Esophagus (tissue), 2 donors: ENCODE results near the gene TST. TPM values are rescaled to one million over a fixed set of nuclear protein-coding genes. Genes with fewer than 3 reads are reported as not detected.
"Not testable (repeated sequence)": the region's sequence is repeated elsewhere in the genome, so short reads cannot be mapped to it uniquely, and the experiment has no call there.

Experiments
- H3K27ac ChIP-seq, 2 donors: one replicate each; pipeline ENCODE4 v1.5.1; 2013; ENCODE audit warnings: low read depth in 2 of 2, mild to moderate bottlenecking in 2 of 2, inconsistent platforms in 1 of 2, low read length in 1 of 2, moderate library complexity in 1 of 2
- H3K27me3 ChIP-seq, 2 donors: one replicate each; pipeline ENCODE4 v1.6.1; 2013; ENCODE audit warnings: low read length in 2 of 2, control low read depth in 1 of 2, mild to moderate bottlenecking in 1 of 2; ENCODE audit not compliant: insufficient read depth in 2 of 2, control insufficient read depth in 1 of 2
- H3K36me3 ChIP-seq, 2 donors: one replicate each; pipeline ENCODE4 v1.6.1; 2013; ENCODE audit warnings: low read length in 1 of 2; ENCODE audit not compliant: control insufficient read depth in 2 of 2, insufficient read depth in 2 of 2
- H3K4me1 ChIP-seq, 2 donors: one replicate each; pipeline ENCODE4 v1.6.1; 2013; ENCODE audit warnings: low read length in 1 of 2; ENCODE audit not compliant: control insufficient read depth in 2 of 2, insufficient read depth in 2 of 2
- H3K4me3 ChIP-seq, 2 donors: one replicate each; pipeline ENCODE4 v1.5.1; 2013; ENCODE audit warnings: low read length in 2 of 2, mild to moderate bottlenecking in 2 of 2, low read depth in 1 of 2, moderate library complexity in 1 of 2
- H3K9me3 ChIP-seq, 2 donors: one replicate each; pipeline ENCODE4 v1.6.1; 2013; ENCODE audit warnings: mild to moderate bottlenecking in 2 of 2, low read depth in 1 of 2, low read length in 1 of 2, moderate library complexity in 1 of 2; ENCODE audit not compliant: control insufficient read depth in 2 of 2, insufficient read depth in 1 of 2
- WGBS, 2 donors: extraction: QIAGEN DNeasy Blood & Tissue Kit; methylation state at CpG; one replicate each; pipeline ENCODE4 v1.1.7; 2013; 5-methylcytosine and 5-hydroxymethylcytosine counted together
- polyA plus RNA-seq, 2 donors: library from polyadenylated mRNA; stranded (reverse); fragments of 200-250 nt; gene quantifications; one replicate each; pipeline ENCODE4 v1.2.3, GENCODE V29; 2013
- donor health status: healthy with polysubstance abuse.
- donor health status: Bipolar disorder and iron deficiency.

The TST gene
- polyA plus RNA-seq, 2 donors = 108 to 140 TPM

DNA sequence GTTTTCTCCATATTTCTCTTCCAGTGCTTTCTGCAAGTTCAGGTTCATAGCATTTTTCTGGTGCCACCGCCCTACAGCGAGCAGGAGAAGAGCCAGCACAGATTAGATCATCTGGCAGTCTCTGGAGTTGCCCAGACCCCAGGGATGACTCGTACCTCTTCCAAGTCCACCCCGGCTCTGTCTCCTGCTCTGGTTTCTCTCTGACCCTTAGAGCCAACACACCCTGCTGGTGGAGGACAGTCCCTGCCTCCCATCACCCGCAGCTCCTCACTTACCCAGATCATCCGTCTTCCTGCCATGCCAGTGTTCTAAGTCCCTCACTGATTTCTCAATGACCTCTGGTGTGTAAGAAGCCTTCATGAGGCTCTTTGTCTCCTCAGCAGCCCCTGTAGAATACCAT is 28.0 kb downstream of the TST start:
- WGBS, 2 donors = 63 to 66% methylated on average over 6 of the region's 6 CpGs
- H3K27me3 ChIP-seq = peaks cover 5 to 8% of the 10 kb centered on the region in 2 donors
- no peaks in the 10 kb centered on the region for H3K4me1 ChIP-seq
- H3K9me3 ChIP-seq = peaks cover 0 to 1% of the 10 kb centered on the region in 2 donors
- H3K27ac ChIP-seq = no peak overlapping the region
- H3K36me3 ChIP-seq = no peaks in the 10 kb centered on the region
- H3K4me3 ChIP-seq = no peak overlapping the region

DNA sequence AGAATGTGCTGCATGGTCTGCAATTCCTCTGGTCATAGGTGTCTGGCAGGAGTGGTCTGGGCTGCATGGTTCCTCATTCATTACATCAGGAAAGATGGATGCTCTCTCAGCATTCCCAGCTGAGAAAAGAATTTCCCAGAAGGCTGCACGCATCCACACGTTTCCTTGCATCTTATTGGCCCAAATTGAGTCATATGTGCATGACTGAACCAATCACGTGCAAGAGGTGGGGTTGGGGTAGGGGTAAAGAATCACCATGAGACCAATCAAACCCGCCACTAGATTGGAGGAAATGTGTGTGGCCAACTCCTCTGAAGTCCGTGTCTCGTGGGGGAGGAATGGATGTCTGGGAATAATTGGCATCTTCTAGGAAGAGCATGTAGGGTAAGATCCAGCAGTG is 28.8 kb downstream of the TST start:
- H3K27me3 ChIP-seq = peaks cover 5 to 8% of the 10 kb centered on the region in 2 donors
- WGBS, 2 donors = 69 to 75% methylated on average over 6 of the region's 6 CpGs
- H3K4me1 ChIP-seq = no peaks in the 10 kb centered on the region
- no peak overlapping the region for H3K27ac ChIP-seq
- H3K4me3 ChIP-seq = no peak overlapping the region
- H3K36me3 ChIP-seq = no peaks in the 10 kb centered on the region
- H3K9me3 ChIP-seq = peaks cover 3 to 4% of the 10 kb centered on the region in 2 donors

DNA sequence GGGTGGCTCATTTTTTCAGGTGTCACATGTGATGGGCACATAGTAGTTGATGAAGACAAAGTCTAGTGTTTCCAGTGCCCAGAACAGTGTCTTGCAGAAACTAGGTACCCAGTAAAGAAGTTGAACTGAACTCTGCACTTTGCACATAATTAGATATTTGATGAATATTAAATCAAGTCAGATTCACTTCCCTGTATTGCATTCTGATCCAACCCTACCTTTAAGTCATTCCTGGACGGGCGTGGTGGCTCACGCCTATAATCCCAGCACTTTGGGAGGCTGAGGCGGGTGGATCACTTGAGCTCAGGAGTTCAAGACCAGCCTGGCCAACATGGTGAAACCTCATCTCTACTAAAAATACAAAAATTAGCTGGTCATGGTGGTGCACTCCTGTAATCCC is 30.2 kb downstream of the TST start:
- not testable (repeated sequence) for H3K36me3 ChIP-seq, H3K27ac ChIP-seq, H3K27me3 ChIP-seq, H3K4me1 ChIP-seq, H3K9me3 ChIP-seq, H3K4me3 ChIP-seq
- 77 to 90% methylated on average over 4 of the region's 4 CpGs for WGBS, 2 donors

DNA sequence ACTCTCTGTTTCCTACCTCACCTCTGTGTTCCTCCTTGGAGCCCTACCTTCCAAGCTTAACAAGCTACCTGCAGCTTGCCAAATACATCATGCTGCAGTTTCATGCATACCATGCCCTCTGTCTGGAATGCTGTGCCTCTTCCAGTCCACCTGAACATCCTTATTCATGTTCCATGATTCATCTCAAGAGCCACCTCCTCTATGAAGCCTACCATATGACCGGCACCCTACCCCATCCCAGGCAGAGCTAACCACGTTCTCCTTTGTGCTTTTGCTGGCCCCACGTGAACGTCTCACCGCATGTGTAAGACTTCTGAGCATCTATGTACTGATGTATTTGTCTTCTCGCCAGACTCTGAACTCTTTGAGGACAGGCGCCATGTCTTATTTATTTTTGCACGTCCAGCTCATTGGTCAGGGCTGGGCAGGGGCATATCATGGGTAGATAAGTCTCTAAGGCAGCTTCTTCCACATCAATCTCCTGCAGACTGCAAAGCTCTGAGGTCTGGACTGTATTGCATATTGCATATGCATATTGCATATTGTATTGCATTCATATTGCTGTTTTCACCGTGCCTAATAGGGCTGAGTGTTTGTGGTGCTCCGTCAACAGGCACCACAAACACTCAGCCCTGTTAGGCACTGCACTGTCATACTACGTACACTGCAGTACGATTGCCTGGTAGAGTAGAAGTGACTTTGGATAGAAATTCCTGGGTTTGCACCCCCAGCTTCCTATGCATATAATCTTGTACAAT is 31.0 kb downstream of the TST start:
- Histone ChIP-seq H3K36me3 (no peaks in the 10 kb centered on the region), H3K4me1 (peaks cover 0 to 2% of the 10 kb centered on the region in 2 donors), H3K27me3 (peaks cover 5 to 8% of the 10 kb centered on the region in 2 donors), H3K9me3 (peaks cover 3 to 7% of the 10 kb centered on the region in 2 donors), H3K4me3 (no peak overlapping the region), H3K27ac (no peak overlapping the region)
- 73 to 74% methylated on average over 12 of the region's 12 CpGs for WGBS, 2 donors

DNA sequence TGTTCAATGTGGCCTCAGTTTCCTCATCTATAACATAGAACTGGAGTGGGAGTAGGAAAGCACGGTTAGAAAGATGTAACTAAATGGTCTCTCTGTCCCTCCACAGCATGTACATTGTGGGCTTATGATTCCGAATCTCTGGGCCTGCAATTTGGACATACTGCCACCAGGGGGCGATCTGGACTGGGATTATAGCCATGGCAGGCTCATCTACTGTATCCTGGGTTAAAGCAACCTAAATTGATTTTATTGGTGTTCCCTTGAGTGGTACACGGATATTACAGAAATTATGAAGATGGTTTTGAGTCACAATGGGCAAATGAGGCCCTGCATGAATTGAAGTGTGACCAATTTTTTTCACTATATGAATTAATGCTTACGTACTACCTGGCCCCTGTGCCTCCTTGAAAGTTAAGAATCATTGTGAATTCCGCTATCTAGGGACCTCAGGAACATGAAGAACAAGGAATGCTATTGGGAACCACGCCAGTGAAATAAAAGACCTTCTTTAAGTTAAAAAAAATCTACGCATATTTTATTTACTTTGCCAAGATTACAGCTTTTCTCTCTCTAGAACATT is 32.9 kb downstream of the TST start:
- H3K27me3 ChIP-seq = peaks cover 5 to 8% of the 10 kb centered on the region in 2 donors
- H3K4me1 ChIP-seq = peaks cover 0 to 2% of the 10 kb centered on the region in 2 donors
- H3K36me3 ChIP-seq = no peaks in the 10 kb centered on the region
- no peak overlapping the region for H3K27ac ChIP-seq
- H3K9me3 ChIP-seq = peaks cover 3 to 8% of the 10 kb centered on the region in 2 donors
- no peak overlapping the region for H3K4me3 ChIP-seq
- 60 to 62% methylated on average over 8 of the region's 8 CpGs for WGBS, 2 donors

DNA sequence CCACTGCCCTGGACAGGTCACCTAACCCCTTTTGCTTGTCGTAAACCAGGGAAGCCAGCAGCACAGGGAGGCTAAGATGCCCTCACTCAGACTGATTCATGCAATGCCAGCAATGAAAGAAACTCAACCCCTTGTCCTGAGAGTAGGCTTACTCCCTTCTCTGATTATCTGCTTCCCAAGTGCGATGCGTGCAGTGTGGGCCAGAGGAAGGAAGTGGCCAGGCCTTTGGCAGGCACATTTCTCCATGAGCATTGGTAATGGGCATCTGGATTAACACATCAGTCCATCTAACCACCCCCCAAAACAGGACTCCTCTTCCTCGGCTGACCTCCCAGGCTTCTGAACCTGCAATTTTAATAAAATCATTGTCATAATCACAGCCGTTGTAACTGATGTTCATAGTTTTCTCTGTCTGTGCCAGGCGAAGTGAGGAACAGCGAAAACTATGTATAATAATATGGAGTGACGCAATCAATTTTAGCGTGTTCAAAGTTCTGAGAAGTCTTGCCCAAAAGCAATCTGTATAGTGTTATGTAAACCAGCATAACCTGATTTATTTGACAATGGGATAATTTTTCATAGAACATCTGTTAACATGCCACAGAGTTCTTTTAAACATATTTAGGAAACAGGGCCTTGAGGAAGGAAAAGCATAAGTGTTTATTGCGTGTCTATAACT is 33.9 kb downstream of the TST start:
- 52 to 71% methylated on average over 10 of the region's 10 CpGs for WGBS, 2 donors

DNA sequence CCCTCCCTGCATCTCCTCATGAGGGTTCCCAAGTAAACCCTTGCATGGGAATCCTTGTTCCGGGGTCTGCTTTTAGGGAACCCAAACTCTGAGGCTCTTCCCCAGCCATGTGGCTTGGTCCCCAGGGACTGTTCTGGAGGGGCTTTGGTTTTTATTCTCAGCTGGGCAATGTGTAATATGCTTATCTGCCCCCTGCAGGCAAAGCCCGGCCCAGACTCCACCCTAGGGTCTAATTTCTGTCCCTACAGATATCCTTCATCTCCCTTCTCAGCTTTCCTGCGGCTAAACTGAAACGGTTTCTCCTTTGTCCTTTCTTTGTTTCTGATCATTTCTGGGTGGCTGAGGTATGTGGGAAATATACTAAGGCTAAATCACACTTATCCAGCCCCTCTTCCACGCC is 37.1 kb downstream of the TST start:
- Histone ChIP-seq H3K36me3 (no peaks in the 10 kb centered on the region), H3K4me3 (no peak overlapping the region), H3K9me3 (peaks cover 3 to 9% of the 10 kb centered on the region in 2 donors), H3K4me1 (peaks cover 0 to 7% of the 10 kb centered on the region in 2 donors), H3K27ac (no peak overlapping the region), H3K27me3 (no peaks in the 10 kb centered on the region)
- WGBS, 2 donors = 70 to 71% methylated on average over 5 of the region's 5 CpGs

More for the DNA sequence above, 33.9 kb downstream of the TST start:
- Histone ChIP-seq H3K36me3 (no peaks in the 10 kb centered on the region), H3K4me1 (peaks cover 0 to 2% of the 10 kb centered on the region in 2 donors), H3K4me3 (no peak overlapping the region), H3K9me3 (peaks cover 3 to 9% of the 10 kb centered on the region in 2 donors), H3K27me3 (peaks cover 0 to 5% of the 10 kb centered on the region in 2 donors), H3K27ac (no peak overlapping the region)

DNA sequence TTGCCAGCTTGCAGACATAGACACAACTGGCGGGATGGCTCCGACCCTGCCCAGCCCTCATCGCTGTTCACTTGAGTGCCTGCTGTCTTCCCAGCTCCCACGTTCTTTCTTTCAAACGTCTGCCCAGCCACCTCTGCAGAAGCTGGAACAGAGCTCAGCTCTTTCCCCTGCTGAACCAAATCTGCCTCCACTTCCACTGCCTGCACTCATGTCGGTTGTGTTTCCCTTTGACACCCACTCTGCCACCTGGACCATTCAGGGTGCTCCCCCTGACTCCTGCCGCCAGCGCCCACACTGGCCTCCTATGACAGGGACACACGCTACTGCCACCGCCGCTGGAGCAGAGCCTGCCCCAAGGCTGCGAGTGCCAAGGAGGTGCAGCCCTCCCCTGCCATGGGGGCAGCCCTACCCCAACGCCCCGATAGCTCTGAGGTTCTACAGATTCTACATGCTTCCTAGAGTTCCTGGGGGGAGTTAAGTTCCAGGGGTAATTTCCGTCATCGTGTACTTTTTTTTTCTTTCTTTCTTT is 37.9 kb downstream of the TST start:
- H3K9me3 ChIP-seq = peaks cover 3 to 9% of the 10 kb centered on the region in 2 donors
- no peaks in the 10 kb centered on the region for H3K36me3 ChIP-seq
- H3K27ac ChIP-seq = no peak overlapping the region
- H3K27me3 ChIP-seq = no peaks in the 10 kb centered on the region
- no peak overlapping the region for H3K4me3 ChIP-seq
- H3K4me1 ChIP-seq = peaks cover 0 to 8% of the 10 kb centered on the region in 2 donors
- WGBS, 2 donors = 74 to 76% methylated on average over 16 of the region's 16 CpGs

DNA sequence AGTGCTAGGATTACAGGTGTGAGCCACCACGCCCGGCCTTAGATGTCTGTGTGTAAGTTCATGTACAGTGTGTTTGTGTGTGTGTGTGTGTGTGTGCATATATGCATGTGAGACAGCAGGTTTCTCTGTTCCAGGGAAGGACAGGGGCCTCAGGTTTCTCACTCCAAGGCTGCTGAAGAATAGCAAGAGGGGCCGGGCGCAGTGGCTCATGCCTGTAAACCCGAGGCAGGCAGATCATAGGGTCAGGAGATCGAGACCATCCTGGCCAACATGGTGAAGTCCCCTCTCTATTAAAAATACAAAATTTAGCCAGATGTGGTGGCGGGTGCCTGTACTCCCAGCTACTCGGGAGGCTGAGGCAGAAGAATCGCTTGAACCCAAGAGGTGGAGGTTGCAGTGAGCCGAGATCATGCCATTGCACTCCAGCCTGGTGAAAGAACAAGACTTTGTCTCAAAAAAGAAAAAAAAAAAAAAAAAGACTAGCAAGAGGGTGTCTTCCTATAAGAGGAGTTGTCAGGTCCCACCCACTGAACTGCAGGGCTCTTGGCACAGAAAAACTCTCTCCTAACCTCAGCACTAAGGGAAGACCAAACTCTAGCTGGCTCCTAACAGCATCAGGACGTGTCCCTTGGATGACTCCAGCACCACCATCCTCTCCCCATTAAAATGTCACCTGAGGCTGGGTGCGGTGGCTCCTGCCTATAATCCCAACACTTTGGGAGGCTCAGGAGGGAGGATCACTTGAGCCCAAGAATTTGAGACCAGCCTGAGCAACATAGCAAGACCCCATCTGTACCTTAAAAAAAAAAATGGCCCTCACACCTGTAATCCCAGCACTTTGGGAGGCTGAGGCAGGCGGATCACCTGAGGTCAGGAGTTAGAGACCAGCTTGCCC is 40.0 kb downstream of the TST start:
- Histone ChIP-seq H3K4me1 (peaks cover 0 to 6% of the 10 kb centered on the region in 2 donors), H3K9me3 (peaks cover 0 to 1% of the 10 kb centered on the region in 2 donors), H3K4me3 (no peak overlapping the region), H3K27ac (no peak overlapping the region), H3K36me3 (no peaks in the 10 kb centered on the region), H3K27me3 (no peaks in the 10 kb centered on the region)
- WGBS, 2 donors = 86 to 90% methylated on average over 13 of the region's 13 CpGs
